GM19452 (cell line): ENCODE measurements around the gene EPB41L4B.
"Not testable (repeated sequence)": the region's sequence is repeated elsewhere in the genome, so short reads cannot be mapped to it uniquely, and the experiment has no call there.

Experiments
- ATAC-seq: cut with Tn5 transposase; IDR thresholded peaks from one replicate; pipeline ENCODE4 v1.9.1; 2021; ENCODE audit not compliant: unreplicated experiment

The EPB41L4B gene

DNA sequence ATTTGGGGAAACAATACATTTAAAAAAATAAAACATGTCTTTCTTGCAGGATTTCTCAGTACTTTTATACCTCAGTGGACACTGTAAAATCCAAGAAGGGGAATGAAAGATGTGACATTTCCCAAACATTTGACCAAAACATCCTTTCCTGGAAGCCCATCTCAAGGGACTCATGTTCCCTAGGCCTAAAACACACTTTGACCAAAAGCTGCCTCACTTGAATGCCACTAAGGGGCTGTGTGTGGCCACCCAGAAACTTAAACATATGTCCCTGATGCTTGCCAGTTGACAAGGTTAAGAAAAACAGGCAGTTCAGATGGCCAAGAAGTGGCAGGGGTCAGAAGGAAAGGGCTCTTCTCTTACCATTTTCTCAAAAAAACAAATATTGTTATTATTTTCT lies 73.6 kb downstream of the EPB41L4B start:
- no peak for ATAC-seq

DNA sequence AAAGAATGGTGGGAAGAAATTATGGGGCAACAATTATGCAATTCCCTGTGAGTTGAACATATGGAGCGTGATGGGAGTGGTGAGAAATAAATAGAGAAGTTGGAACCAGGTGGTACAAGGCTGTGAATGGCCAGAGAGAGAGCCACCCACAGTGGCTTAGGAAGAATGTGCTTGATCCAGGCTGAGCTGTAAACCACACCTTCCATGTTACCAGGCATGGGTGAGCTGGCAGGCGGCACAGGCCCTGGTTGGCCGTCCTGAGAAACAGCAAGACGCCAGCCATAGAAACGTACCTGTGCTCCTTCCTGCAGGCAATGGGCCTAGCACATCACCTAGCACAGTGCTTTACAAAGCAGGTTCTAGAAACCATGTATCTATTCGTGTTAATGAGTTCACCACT lies 74.3 kb downstream of the EPB41L4B start:
- no peak for ATAC-seq

DNA sequence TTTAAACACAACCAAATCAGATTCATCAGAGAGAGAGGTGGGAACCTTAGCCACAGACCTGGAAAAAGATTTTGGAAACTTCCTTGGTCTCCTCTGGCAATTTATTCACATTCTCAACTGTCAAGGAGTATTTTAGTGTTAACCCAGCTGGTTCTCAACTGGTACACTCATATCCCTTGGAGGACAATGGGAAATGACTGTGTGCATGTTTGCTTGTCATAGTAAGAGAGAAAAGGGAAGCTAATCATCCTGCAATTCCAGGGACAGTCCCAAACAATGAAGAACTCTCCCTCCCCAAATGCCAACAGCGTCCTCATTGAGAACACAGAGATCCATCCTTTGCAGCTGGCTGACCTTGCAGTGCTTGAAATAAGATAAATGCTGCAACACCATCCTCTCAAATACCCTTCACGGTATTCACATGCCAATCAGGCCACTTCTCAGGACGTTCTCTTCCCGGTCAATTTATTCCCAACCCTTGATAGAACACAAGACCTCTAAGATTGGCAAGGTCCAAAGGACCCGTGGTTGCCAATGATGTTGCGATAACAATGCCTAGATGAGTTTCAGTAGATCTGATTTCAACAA lies 75.5 kb downstream of the EPB41L4B start:
- no peak for ATAC-seq

DNA sequence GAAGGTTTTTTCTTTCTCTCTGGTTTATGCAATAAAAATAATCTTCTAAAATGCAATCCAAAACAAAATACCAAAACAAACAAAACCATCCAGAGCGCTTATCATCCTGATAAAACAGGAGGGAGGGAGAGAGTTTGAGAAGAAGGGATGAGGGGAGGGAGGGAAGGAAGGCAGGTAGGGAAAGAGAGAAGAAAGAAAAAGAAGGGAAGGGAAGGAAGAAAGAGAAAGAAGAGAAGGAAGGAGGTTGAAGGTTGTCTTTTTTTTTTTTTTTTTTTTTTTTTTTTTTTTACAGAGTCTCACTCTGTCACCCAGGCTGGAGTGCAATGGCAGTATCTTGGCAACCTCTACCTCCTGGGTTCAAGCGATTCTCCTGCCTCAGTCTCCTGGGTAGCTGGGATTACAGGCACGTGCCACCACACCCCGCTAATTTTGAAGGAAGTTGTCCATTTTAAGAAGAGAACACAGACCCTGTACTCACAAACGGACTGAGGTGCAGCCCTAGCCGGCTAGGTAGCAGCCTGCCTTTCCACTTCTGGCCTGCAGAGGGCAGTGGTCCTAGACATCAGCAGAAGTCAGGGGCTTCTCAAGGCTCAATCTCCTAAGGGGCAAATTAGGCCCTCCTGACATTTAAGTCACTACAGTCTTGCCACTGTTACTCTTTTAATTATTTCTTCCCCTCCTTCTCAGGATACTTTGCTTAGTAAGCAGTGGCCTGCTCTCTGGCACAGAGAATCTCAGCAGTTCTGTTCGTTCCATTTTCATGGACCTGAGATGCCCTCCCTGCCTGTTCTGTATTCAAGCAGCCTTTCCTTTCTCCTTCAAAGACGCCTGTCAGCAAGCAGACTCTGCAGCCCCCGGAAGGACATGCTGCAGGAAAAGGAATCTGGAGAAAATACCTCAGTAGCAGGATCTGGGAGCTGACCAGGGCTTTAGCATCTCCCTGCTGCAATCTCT lies 76.4 kb downstream of the EPB41L4B start:
- ATAC-seq: peak; percentile 94

DNA sequence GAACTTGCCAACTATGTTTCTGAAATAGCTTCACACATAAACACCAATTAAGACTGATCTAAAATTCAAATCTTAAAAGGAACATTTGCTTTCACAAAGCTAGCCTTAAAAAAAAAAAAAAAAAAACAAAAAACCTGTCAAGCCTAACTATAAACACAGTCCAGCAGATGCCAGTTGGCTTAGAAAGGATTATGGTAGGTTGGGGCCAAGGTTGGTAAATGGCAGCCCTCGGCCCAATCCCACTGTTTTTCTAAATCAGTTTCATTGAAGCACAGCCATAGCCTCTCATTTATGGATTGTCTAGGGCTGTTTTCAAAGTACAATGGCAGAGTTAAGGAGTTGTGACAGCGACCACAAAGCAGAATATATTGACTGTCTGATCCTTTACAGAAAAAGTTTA lies 78.1 kb downstream of the EPB41L4B start:
- no peak for ATAC-seq

DNA sequence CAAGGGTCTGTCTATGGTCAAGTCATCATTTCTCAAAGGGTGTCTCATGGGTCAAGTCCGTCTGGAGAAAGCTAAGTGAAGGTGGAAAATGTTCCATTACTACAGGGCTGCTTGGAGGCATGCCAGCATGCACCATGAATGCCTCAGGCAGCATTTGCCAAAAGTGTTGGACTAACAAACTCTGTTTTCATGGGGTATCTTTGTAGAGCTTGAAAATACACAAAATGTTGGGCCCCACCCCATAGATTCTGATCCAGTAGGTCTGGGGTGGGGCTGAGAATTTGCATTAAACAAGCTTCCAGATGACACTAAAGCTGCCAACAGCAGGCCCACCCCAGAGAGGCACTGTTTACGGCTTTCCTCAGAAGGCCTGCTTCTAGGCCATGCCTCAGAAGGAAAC lies 78.8 kb downstream of the EPB41L4B start:
- ATAC-seq: no peak

DNA sequence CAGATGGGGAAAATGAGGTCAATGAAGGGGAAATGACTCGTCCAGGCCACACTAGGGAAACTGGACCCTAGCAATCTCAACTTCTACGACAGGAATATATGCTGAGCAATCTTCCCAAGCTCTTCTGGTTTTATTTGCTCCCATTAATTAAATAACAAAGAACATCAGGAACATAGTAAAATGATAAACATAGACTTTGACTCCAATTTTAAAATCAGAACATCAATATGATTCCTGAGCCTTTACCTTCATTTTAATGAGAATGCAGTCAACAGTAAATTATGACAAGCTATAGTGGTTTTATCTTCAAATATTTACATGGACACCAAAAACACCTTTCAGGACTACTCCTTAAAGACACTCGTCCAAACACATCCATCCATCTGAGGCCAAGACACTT lies 79.7 kb downstream of the EPB41L4B start:
- ATAC-seq: no peak

DNA sequence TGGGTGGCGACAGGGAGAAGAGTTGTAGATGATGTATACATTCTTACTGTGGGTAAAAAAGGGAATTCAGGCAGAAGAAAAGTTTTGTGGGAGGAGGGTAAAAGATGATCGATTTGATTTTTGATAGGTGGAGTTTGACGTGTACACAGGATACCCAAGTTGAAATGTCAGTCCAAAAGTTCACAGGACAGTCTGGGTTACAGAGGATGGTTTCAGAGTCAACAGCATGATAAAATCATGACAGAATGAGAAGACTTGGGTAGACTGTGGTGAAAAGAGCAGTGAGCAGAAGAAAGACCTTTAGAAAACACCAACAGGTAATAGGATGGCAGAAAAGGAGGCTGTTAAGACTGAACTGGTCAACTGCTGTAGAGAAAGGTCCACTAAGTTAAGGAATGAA lies 81.6 kb downstream of the EPB41L4B start:
- ATAC-seq: no peak

DNA sequence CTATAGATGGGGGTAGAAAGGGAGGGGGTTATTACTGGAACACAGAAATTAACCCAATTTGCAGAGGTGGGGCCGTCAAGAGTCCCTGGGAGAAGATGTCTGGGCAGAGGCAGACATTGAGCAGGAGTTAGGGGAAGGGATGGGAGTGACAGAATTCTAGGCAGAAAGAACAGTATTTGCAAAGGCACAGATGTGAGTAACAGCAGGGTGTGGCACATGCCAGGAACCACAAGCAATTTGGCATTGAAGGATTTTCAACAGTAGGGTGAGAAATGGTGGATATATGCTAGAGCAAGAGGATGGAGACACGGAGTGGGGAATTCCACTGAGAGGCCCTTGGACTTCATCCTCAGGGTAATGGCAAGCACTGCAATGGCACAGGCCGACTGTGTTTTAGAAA lies 82.2 kb downstream of the EPB41L4B start:
- no peak for ATAC-seq

DNA sequence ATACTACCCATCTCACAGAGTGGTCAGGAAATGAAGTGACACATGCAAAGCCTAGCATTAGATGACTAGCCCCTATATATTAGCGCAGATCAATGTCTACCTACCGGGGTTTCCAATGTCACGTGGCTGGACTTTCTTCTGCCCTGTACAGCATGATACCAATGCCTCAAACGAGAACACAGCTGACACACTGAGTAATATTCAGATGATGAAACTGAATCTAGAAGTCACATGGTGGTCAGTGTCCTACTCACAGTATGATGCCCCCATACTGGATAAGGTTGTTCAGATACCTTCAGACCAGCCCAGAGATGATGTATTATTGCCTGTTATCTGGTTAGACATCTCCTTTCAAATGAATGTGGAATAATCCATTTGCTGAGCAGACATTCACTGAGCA lies 82.7 kb downstream of the EPB41L4B start:
- ATAC-seq: no peak

DNA sequence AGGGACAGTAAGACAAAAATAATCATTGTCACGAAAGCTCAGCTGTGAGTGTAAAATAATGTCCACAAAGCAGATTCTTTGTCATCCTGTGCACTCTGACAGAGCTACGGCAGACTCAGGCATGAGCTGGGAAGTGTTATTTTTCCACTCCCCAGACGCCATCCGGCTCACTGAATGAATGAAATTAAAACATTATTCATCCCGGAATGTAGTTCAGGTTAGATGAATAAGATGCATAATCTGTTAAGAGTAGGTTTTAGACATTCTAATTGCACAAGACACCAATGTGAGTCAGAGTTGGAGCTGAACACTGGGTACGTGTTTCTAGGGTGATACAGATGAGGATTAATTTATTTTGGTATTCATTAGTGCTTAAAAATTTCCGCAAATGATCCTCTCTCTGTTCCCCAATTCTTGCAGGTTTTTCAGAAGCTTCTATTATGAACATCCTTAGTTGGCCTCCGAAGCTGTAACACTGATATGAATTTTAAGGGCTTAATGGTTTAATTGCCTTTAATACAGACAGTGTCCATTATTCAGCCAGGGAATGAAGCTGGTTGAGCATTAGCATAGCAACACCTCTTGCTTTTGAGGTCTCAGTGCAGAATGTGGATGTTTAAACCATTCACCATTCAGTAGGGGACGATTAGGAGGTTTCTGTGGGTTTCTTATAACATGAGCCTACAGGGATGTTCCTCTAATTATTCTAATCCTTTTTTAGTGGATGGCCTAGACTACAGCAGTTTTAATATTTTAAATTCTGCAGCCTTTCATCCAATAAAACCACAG lies 88.2 kb downstream of the EPB41L4B start:
- no peak for ATAC-seq

DNA sequence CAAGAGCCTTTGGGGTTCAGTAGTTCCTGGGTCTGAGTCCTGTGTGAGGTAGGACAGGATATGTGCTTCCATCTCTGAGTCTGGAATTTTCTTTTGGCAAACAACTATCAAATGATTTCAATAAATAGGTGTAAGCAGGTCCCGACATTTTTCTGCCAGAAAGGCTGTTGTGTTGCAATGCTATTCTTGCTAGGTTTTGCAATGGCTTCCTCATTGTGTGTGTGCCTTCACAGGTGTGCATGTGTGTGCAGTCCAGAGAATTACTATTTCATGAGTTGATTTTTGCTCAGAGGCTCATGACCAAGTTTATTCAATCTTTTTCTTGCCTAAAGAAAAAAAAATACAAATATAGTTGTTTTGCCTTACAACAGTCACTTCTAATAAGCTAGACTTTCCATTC lies 89.3 kb downstream of the EPB41L4B start:
- ATAC-seq: no peak

DNA sequence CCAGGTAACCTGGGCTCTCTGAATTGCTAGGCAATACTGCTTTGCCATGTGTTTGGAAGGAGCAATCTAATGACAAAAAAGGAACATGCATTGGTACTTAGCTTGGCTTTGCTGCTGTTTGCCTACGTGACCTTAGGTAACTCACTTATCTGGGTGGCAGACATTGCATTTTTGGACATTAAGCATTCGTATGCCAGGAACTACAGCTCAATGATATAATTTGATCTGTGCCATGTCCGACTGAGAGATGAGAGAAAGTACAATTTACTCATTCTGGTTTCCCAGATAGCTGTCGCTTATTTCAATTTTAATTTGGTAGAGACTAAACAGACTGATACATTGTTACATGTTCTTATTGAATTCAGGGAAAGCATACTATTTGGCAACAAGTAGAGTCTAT lies 90.6 kb downstream of the EPB41L4B start:
- no peak for ATAC-seq

DNA sequence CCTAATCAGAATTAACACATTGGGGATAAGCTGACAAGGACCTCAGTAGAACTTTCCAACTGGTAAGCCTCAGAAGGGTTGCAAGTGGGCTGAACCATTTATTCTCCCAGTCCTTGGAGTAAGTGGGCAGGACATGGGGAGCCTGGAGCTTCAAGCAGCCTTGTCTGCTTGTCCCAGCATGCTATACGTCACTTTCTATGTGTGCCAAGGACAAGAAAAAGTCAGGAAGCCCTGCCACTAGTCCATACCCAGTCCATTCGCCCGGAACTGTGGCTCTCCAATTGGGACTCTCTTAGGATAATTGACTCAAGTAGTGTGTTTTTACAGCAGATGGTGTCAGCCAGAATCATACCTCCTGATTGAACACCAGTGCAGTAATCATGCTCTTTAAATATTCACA lies 91.2 kb downstream of the EPB41L4B start:
- no peak for ATAC-seq

DNA sequence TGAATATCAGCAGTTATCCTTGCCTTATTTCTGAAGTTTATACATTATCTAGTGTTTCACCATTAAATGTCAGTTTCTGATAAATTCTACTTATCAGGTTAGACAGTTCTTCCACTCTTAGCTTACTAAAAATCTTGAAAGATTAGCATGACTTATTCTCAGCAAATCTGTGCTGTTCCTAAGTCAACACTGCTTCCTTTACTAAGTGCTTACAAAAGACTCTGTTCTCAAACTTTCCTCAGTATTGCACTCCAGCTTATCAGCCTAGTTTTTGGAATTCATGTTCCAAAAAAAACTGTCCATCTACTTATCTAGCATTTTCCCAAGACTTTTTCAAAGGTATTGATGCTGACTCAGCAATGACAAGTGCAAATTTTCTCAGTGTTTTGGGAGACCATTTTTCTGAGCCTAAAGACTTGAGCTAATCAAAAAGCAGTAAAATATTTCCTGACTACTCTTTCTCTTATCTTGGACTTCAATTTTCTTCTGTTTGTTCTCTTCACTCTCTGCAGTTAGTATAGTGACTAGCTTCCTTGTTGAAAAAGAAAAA lies 92.7 kb downstream of the EPB41L4B start:
- ATAC-seq: no peak

DNA sequence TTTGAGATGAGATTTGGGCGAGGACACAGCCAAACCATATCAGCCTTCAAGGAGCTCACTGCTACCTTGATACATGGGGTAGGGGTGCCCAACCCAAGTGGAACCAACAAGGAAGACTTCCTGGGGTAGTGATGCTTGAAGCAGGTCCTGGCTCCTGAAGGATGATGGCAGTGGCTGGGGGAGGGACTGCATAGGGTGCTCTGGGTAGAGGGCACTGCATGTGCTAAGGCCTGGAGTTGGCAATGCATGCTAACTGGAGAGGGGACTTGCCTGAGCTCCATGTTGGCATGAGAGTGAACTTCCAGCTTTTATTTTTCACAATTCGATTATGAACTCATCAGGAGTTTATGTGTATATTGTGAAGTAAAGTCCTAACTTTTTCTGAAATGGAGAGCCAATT lies 95.2 kb downstream of the EPB41L4B start:
- no peak for ATAC-seq

DNA sequence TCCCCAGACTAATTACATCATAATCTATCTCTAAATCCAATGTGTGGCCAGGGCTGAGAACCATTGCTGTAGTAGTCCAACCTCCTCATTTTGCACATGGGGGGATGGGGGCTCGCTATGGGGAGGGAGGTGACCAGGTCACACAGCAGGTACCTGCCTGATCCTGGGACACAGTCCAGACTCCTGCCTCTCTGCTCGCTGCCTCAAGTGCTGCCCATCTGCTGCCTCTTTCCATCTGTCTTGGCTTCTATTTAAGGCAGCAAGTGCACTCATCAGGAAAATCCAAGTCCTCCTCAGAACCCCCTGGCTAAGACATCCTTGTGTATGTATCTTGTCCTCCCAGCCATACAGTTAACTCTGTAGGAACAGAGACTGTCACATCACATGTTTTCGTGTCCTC lies 96.1 kb downstream of the EPB41L4B start:
- ATAC-seq: no peak

DNA sequence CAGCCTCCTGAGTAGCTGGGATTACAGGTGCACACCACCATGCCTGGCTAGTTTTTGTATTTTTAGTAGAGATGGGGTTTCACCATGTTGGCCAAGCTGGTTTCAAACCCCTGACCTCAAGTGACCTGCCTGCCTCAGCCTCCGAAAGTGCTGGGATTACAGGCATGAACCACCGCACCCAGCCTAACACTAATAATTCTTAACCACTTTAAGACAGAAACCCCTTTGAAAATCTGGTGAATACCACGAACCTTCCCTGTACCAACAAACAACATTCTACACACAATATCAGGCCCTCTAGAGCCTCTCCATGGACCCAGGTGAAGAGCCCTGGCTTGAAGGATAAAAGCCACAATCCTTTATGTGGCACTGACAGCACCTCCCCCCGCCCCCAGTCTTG lies 102.6 kb downstream of the EPB41L4B start:
- ATAC-seq: not testable (repeated sequence)

DNA sequence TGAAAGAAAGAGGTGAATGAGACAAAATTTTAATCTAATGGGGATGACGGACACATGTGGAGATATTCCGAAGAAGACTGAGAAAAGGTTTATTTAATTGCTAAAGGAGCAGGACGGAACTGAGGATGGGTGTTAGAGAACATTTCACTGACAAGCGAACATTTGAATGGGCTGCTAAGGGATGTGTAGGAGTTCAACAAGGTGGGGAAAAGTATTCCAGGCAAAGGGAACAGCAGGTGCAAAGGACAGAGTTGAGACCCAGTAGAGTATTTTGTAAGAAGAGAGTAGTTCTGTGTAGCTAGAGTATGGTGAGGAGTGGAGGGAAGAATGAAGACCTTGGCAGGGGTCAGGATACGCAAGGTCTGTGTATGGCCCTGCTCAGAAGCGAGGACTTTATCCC lies 106.4 kb downstream of the EPB41L4B start:
- no peak for ATAC-seq

DNA sequence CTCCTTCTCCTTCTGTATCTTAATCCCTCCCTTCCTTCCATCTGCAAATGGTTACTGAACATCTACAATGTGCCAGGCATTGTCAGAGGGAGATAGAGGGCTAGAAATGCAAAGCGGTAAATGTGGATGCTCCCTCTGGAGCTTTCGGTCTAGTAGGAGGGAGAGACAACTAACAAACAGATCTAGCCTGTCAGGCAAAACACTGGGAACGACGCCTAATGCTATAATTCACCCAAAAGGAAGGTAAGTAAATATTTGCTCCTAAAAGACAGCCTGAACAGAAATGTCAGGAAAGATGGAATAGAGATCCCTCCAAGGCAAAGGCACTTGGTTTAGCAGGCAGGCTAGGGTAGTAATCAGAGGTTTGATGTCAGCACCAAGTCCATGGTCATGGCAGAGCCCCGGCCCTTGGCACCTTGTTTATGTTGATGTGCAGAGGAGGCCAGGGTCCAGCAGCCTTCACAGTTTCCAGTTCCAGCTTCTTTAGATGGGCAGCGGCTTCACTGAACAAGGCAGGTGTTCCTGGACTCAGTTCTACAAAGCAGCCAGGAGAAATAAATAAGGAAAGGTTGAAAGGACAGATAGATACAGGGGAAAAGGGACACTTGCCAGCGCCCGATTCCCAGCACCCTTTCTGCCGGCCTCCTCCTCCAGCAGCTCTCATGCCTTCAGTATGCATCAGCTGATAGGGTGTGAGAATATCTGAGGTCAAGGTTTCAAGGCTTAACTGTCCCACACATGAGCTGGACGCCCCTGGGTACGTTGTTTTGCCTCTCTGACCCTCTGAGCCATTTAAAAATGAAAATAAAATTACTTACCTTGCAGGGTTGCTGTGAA lies 107.4 kb downstream of the EPB41L4B start:
- ATAC-seq: no peak

DNA sequence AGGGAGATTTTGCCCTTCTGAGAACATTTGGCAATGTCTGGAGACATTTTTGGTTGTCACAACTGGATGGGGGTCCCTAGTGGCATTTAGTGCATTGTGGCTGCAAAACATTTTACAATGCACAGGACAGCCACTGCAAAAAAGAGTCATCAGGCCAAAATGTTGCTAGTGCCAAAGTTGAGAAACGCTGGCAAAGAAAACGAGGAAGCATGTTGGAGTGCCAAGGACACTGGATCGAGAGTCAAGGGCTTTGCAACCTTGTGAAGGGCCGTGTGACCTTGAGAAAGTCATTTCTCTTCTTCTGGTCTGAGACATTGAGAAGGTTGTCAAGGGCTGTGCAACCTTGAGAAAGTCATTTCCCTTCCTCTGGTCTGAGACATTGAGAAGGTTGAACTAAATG lies 108.1 kb downstream of the EPB41L4B start:
- ATAC-seq: no peak
